Measurements from ENCODE around the gene SLC51A.

The SLC51A gene

GRCh38 chr3:196227121-196227561 lies 10.8 kb downstream of the SLC51A start:
- Histone ChIP-seq H3K4me1 (ENCODE audit: insufficient read depth, insufficient read length) (peaks cover 9% of the 10 kb centered on the region), H3K27me3 (ENCODE audit: insufficient read depth, insufficient read length) (no peaks in the 10 kb centered on the region), H3K9me3 (ENCODE audit: insufficient read depth, low read length) (no peaks in the 10 kb centered on the region), H3K4me3 (ENCODE audit: insufficient read length, low read depth) (no peak overlapping the region), H3K9ac (ENCODE audit: insufficient read length, low read depth) (no peak overlapping the region), H3K36me3 (ENCODE audit: insufficient read depth, insufficient read length, low read length) (no peaks in the 10 kb centered on the region)
- TF ChIP-seq ZNF274 (IDR thresholded peaks at IDR 0.05; ENCODE audit: low read depth, low read length) = no peak
- no peak for TF ChIP-seq SUZ12 (IDR thresholded peaks at IDR 0.05; ENCODE audit: extremely low read depth, insufficient read depth, insufficient read length)
- no peak for TF ChIP-seq YY1 (IDR thresholded peaks at IDR 0.05; ENCODE audit: insufficient read depth, insufficient read length)
- DNase-seq (ENCODE audit: low read depth, low spot score) = no peak

GRCh38 chr3:196227629-196228493 lies 11.5 kb downstream of the SLC51A start:
- no peak overlapping the region for H3K4me3 ChIP-seq (ENCODE audit: insufficient read length, low read depth)
- no peak overlapping the region for H3K9ac ChIP-seq (ENCODE audit: insufficient read length, low read depth)
- no peaks in the 10 kb centered on the region for H3K36me3 ChIP-seq (ENCODE audit: insufficient read depth, insufficient read length, low read length)
- H3K9me3 ChIP-seq (ENCODE audit: insufficient read depth, low read length) = no peaks in the 10 kb centered on the region
- TF ChIP-seq YY1 (IDR thresholded peaks at IDR 0.05; ENCODE audit: insufficient read depth, insufficient read length) = no peak
- no peak for TF ChIP-seq SUZ12 (IDR thresholded peaks at IDR 0.05; ENCODE audit: extremely low read depth, insufficient read depth, insufficient read length)
- TF ChIP-seq ZNF274 (IDR thresholded peaks at IDR 0.05; ENCODE audit: low read depth, low read length) = no peak
- DNase-seq (ENCODE audit: low read depth, low spot score) = no peak
- no peaks in the 10 kb centered on the region for H3K27me3 ChIP-seq (ENCODE audit: insufficient read depth, insufficient read length)
- H3K4me1 ChIP-seq (ENCODE audit: insufficient read depth, insufficient read length) = peaks cover 9% of the 10 kb centered on the region

- no peaks in the 10 kb centered on the region for H3K27me3 ChIP-seq (ENCODE audit: insufficient read depth, insufficient read length)
- no peak for DNase-seq (ENCODE audit: low read depth, low spot score)
- H3K4me1 ChIP-seq (ENCODE audit: insufficient read depth, insufficient read length) = peaks cover 9% of the 10 kb centered on the region
- no peak overlapping the region for H3K4me3 ChIP-seq (ENCODE audit: insufficient read length, low read depth)
- H3K36me3 ChIP-seq (ENCODE audit: insufficient read depth, insufficient read length, low read length) = peaks cover 26% of the 10 kb centered on the region
- no peaks in the 10 kb centered on the region for H3K9me3 ChIP-seq (ENCODE audit: insufficient read depth, low read length)
- no peak for TF ChIP-seq SUZ12 (IDR thresholded peaks at IDR 0.05; ENCODE audit: extremely low read depth, insufficient read depth, insufficient read length)
- TF ChIP-seq YY1 (IDR thresholded peaks at IDR 0.05; ENCODE audit: insufficient read depth, insufficient read length) = no peak
- no peak for TF ChIP-seq ZNF274 (IDR thresholded peaks at IDR 0.05; ENCODE audit: low read depth, low read length)
- no peak overlapping the region for H3K9ac ChIP-seq (ENCODE audit: insufficient read length, low read depth)
These were observed 16.0 kb downstream of the SLC51A start for GRCh38 chr3:196232154-196232881.

GRCh38 chr3:196232882-196233251 lies 16.5 kb downstream of the SLC51A start:
- Histone ChIP-seq H3K27me3 (ENCODE audit: insufficient read depth, insufficient read length) (no peaks in the 10 kb centered on the region), H3K36me3 (ENCODE audit: insufficient read depth, insufficient read length, low read length) (peaks cover 30% of the 10 kb centered on the region), H3K9me3 (ENCODE audit: insufficient read depth, low read length) (no peaks in the 10 kb centered on the region), H3K9ac (ENCODE audit: insufficient read length, low read depth) (no peak overlapping the region), H3K4me3 (ENCODE audit: insufficient read length, low read depth) (no peak overlapping the region), H3K4me1 (ENCODE audit: insufficient read depth, insufficient read length) (peaks cover 4% of the 10 kb centered on the region)
- DNase-seq (ENCODE audit: low read depth, low spot score) = no peak
- no peak for TF ChIP-seq SUZ12 (IDR thresholded peaks at IDR 0.05; ENCODE audit: extremely low read depth, insufficient read depth, insufficient read length)

- Histone ChIP-seq H3K9me3 (ENCODE audit: insufficient read depth, low read length) (no peaks in the 10 kb centered on the region), H3K9ac (ENCODE audit: insufficient read length, low read depth) (no peak overlapping the region), H3K4me3 (ENCODE audit: insufficient read length, low read depth) (no peak overlapping the region), H3K36me3 (ENCODE audit: insufficient read depth, insufficient read length, low read length) (peaks cover 57% of the 10 kb centered on the region), H3K27me3 (ENCODE audit: insufficient read depth, insufficient read length) (no peaks in the 10 kb centered on the region), H3K4me1 (ENCODE audit: insufficient read depth, insufficient read length) (no peaks in the 10 kb centered on the region)
- DNase-seq (ENCODE audit: low read depth, low spot score) = no peak
- TF ChIP-seq YY1 (IDR thresholded peaks at IDR 0.05; ENCODE audit: insufficient read depth, insufficient read length) = no peak
- no peak for TF ChIP-seq SUZ12 (IDR thresholded peaks at IDR 0.05; ENCODE audit: extremely low read depth, insufficient read depth, insufficient read length)
These were observed 19.3 kb downstream of the SLC51A start for GRCh38 chr3:196235452-196236122.

GRCh38 chr3:196236223-196236622 lies 19.9 kb downstream of the SLC51A start:
- no peak for DNase-seq (ENCODE audit: low read depth, low spot score)
- Histone ChIP-seq H3K27me3 (ENCODE audit: insufficient read depth, insufficient read length) (no peaks in the 10 kb centered on the region), H3K9me3 (ENCODE audit: insufficient read depth, low read length) (no peaks in the 10 kb centered on the region), H3K4me3 (ENCODE audit: insufficient read length, low read depth) (no peak overlapping the region), H3K9ac (ENCODE audit: insufficient read length, low read depth) (no peak overlapping the region), H3K4me1 (ENCODE audit: insufficient read depth, insufficient read length) (no peaks in the 10 kb centered on the region), H3K36me3 (ENCODE audit: insufficient read depth, insufficient read length, low read length) (peaks cover 62% of the 10 kb centered on the region)
- TF ChIP-seq ZNF274 (IDR thresholded peaks at IDR 0.05; ENCODE audit: low read depth, low read length) (no peak), YY1 (IDR thresholded peaks at IDR 0.05; ENCODE audit: insufficient read depth, insufficient read length) (no peak), SUZ12 (IDR thresholded peaks at IDR 0.05; ENCODE audit: extremely low read depth, insufficient read depth, insufficient read length) (no peak)

- Histone ChIP-seq H3K36me3 (ENCODE audit: insufficient read depth, insufficient read length, low read length) (peaks cover 72% of the 10 kb centered on the region), H3K9me3 (ENCODE audit: insufficient read depth, low read length) (no peaks in the 10 kb centered on the region)
- no peak for DNase-seq (ENCODE audit: low read depth, low spot score)
These were observed 20.9 kb downstream of the SLC51A start for GRCh38 chr3:196237203-196237602.

More at GRCh38 chr3:196237203-196237602, 20.9 kb downstream of the SLC51A start:
- H3K27me3 ChIP-seq (ENCODE audit: insufficient read depth, insufficient read length) = no peaks in the 10 kb centered on the region
- no peaks in the 10 kb centered on the region for H3K4me1 ChIP-seq (ENCODE audit: insufficient read depth, insufficient read length)
- TF ChIP-seq ZNF274 (IDR thresholded peaks at IDR 0.05; ENCODE audit: low read depth, low read length) = no peak
- H3K9ac ChIP-seq (ENCODE audit: insufficient read length, low read depth) = no peak overlapping the region
- no peak overlapping the region for H3K4me3 ChIP-seq (ENCODE audit: insufficient read length, low read depth)

Measured in NT2/D1 (cell line).